Spleen (tissue), 11 donors: ENCODE data around the gene MIEF2. TPM values are rescaled to one million over a fixed set of nuclear protein-coding genes. Genes with fewer than 3 reads are reported as not detected.

Experiments used
- DNase-seq: peaks from one replicate; pipeline ENCODE4 v3.0.0-alpha.2; 2020
- H3K27ac ChIP-seq, 8 donors: fragments of 200-600 bp; sonication (generic) in 7 of 8; 1 replicate in 4 of 8; 2 replicates in 4 of 8; pipeline versions ENCODE4 v1.5.0 to v1.8.0; 2016 to 2021; ENCODE audit warnings: inconsistent platforms in 4 of 8, mild to moderate bottlenecking in 4 of 8, moderate library complexity in 1 of 8
- H3K27me3 ChIP-seq, 7 donors: fragments of 200-600 bp; sonication (generic) in 6 of 7; replicated peaks in 1 of 7; 1 replicate in 4 of 7; 2 replicates in 3 of 7; pipeline versions ENCODE4 v1.5.0 to v1.8.0; 2016 to 2021; ENCODE audit warnings: inconsistent platforms in 3 of 7, mild to moderate bottlenecking in 1 of 7
- H3K36me3 ChIP-seq, 6 donors: fragments of 200-600 bp; sonication (generic) in 5 of 6; 1 replicate in 4 of 6; 2 replicates in 2 of 6; pipeline versions ENCODE4 v1.5.0 to v1.8.0; 2016 to 2021; ENCODE audit warnings: inconsistent platforms in 2 of 6
- H3K4me1 ChIP-seq, 6 donors: fragments of 200-600 bp; sonication (generic) in 5 of 6; 1 replicate in 3 of 6; 2 replicates in 3 of 6; pipeline versions ENCODE4 v1.5.0 to v1.8.0; 2016 to 2021; ENCODE audit warnings: inconsistent platforms in 3 of 6
- H3K4me3 ChIP-seq, 8 donors: fragments of 200-600 bp; sonication (generic) in 7 of 8; 1 replicate in 4 of 8; 2 replicates in 4 of 8; pipeline versions ENCODE4 v1.5.0 to v1.8.0; 2016 to 2021; ENCODE audit warnings: inconsistent platforms in 4 of 8, mild to moderate bottlenecking in 4 of 8, moderate library complexity in 2 of 8
- H3K9me3 ChIP-seq, 8 donors: fragments of 200-600 bp; sonication (generic) in 7 of 8; 1 replicate in 4 of 8; 2 replicates in 4 of 8; pipeline versions ENCODE4 v1.5.0 to v1.8.0; 2016 to 2021; ENCODE audit warnings: inconsistent platforms in 4 of 8
- POLR2A ChIP-seq, 3 donors: fragments of 450-650 bp; IDR thresholded peaks; one replicate each; pipeline ENCODE4 v1.5.1; 2017; ENCODE audit warnings: antibody characterized with exemption in 3 of 3, mild to moderate bottlenecking in 1 of 3
- POLR2AphosphoS5 ChIP-seq, 3 donors: sonication (generic); formaldehyde crosslinking; IDR thresholded peaks; one replicate each; pipeline ENCODE4 v1.5.1; 2017; ENCODE audit warnings: antibody characterized with exemption in 3 of 3
- WGBS, 5 donors: extraction: QIAGEN DNeasy Blood & Tissue Kit in 3 of 5; methylation state at CpG; one replicate each; pipeline versions ENCODE4 v1.1.5 to v1.1.7; 2013 to 2018; 5-methylcytosine and 5-hydroxymethylcytosine counted together
- intact Hi-C: fragments of 100-400 bp; cut with DNase I; formaldehyde crosslinking; loops from one replicate; pipeline ENCODE4 v1.15.0; 2023; ENCODE audit warnings: low total_unique reads
- polyA plus RNA-seq, 3 donors: library from polyadenylated mRNA; stranded (reverse); fragments of 200-250 nt; gene quantifications; one replicate each; pipeline ENCODE4 v1.2.1, GENCODE V29; 2013
- total RNA-seq, 7 donors: library from RNA; depleted of rRNA in 3 of 7; stranded (reverse); fragments of >200 nt in 3 of 7; fragmentation: NEBNext Ultra II Directional in 4 of 7; extraction: Animal tissue kit (Norgen Biotek cat#: 25700) in 4 of 7; gene quantifications; one replicate each; pipeline versions ENCODE4 v1.1.0 to v1.2.1, GENCODE V29; 2016 to 2021
- TF ChIP-seq, protein P1 (sequence below), 11 experiments: fragments of 200-600 bp in 7 of 11; fragments of 450-650 bp in 4 of 11; sonication (generic) in 4 of 11; IDR thresholded peaks in 8 of 11; conservative IDR thresholded peaks in 3 of 11; 1 replicate in 7 of 11; 2 replicates in 4 of 11; pipeline versions ENCODE4 v1.4.0 to v1.8.0; 2016 to 2021; ENCODE audit warnings: antibody characterized with exemption in 11 of 11, inconsistent platforms in 4 of 11, mild to moderate bottlenecking in 1 of 11
- donor health status: healthy with polysubstance abuse.
- donor health status: DM: no; HTN: no; CAD: no; lungs with moderate emphysema.
- donor health status: DM: no; HTN: no; CAD: no.
- donor health status: Bipolar disorder and iron deficiency.
- donor health status: healthy.
- donor health status: DM: no; HTN: no; CAD: no.
- donor health status: DM: yes; HTN: yes; CAD: no.

The MIEF2 gene
- total and polyA plus RNA-seq, 10 donors: 4.6 to 24.8 (median 11.7) TPM

DNA sequence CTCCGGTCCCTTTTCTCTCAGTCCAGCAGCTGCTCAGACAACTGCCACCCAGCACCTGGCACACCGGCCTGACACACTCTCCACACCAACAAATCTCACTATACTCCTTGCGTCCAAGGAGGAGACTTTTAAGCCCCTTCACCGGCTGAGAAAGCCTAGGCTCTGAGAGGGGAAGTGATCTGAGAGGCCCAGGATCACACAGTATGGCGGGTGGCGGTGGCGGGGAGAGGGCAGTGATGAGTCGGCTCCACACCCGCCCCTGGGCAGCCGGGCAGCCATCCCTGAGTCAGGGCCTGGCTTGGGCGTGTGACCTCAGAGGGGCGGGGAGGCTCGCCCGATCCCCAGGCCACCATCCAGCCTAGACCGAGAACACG is 2.5 kb upstream of the MIEF2 start:
- TF ChIP-seq POLR2A (IDR thresholded peaks at IDR 0.05) (no peak), POLR2AphosphoS5 (IDR thresholded peaks at IDR 0.05) (peak; percentile 32 to 78 (median 56))
- TF ChIP-seq, protein P1, sequence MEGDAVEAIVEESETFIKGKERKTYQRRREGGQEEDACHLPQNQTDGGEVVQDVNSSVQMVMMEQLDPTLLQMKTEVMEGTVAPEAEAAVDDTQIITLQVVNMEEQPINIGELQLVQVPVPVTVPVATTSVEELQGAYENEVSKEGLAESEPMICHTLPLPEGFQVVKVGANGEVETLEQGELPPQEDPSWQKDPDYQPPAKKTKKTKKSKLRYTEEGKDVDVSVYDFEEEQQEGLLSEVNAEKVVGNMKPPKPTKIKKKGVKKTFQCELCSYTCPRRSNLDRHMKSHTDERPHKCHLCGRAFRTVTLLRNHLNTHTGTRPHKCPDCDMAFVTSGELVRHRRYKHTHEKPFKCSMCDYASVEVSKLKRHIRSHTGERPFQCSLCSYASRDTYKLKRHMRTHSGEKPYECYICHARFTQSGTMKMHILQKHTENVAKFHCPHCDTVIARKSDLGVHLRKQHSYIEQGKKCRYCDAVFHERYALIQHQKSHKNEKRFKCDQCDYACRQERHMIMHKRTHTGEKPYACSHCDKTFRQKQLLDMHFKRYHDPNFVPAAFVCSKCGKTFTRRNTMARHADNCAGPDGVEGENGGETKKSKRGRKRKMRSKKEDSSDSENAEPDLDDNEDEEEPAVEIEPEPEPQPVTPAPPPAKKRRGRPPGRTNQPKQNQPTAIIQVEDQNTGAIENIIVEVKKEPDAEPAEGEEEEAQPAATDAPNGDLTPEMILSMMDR (IDR thresholded peaks at IDR 0.05 in 8 of 11, conservative IDR thresholded peaks at IDR 0.05 in 3 of 11): peak in 1 of 11 experiments; percentile 5
- Histone ChIP-seq H3K4me1 (peaks cover 36 to 68% (median 58%) of the 10 kb centered on the region in 6 donors), H3K36me3 (peaks cover 0 to 43% (median 36%) of the 10 kb centered on the region in 6 donors), H3K27me3 (no peaks in the 10 kb centered on the region), H3K4me3 (peak overlapping the region; percentile 78 to 100 (median 98)), H3K9me3 (no peaks in the 10 kb centered on the region), H3K27ac (peak overlapping the region; percentile 80 to 99 (median 96))
- no peak for DNase-seq
- intact Hi-C loops: no loop called here
- WGBS, 5 donors: 0 to 2% (median 0%) methylated on average over 4 to 16 of the region's 16 CpGs

DNA sequence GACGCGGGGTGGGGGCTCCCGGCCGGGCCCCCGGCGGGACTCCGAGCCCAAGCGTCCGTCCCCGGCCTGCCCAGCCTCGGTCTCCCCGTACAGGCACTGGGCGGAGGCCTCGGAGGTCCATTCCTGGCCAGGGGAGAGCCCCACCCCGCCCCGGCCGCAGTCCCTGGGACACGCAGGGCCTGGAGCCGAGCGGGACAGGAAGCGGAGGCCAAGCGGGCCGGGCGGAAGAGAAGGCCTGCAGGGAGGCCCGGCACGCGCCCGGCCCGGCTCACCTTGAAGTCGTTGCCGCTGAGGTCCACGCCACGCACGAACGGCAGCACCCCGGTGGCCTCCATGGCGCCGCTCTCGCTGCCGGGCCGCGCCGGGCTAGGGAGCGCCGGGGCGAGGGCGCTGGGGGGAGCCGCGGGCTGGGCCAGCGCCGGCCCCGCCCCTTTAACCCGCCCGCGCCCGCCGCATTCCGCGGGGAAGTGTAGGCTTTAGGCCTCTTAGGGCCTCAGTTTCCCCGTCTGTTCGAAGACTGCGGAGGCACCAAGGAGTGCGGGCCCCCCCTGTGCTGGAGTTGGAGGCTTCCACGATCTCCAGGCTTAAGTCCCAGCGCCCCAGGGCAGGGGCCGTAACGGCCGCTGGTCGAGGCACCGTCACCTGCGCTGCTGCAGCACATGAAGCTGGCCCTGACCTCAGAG is 2.0 kb upstream of the MIEF2 start, which contains the start of gene FLII:
FLII (minus strand) TSS at position 383 of the 683 bp plus-strand sequence; CDS start at position 335, 48 bp downstream.
- Histone ChIP-seq H3K36me3 (peaks cover 0 to 43% (median 36%) of the 10 kb centered on the region in 6 donors), H3K27ac (peak within 1 kb of the TSS; percentile 80 to 99 (median 96)), H3K27me3 (no peaks in the 10 kb centered on the region), H3K9me3 (no peaks in the 10 kb centered on the region), H3K4me1 (peaks cover 36 to 71% (median 60%) of the 10 kb centered on the region in 6 donors), H3K4me3 (peak within 1 kb of the TSS; percentile 78 to 100 (median 98))
- intact Hi-C loops: no loop called here
- DNase-seq: peak; percentile 93
- TF ChIP-seq, protein P1 (IDR thresholded peaks at IDR 0.05 in 8 of 11, conservative IDR thresholded peaks at IDR 0.05 in 3 of 11): no peak
- TF ChIP-seq POLR2A (IDR thresholded peaks at IDR 0.05) (peak in 1 of 3 donors; percentile 26), POLR2AphosphoS5 (IDR thresholded peaks at IDR 0.05) (peak; percentile 85 to 86 (median 85))
- 0 to 1% (median 1%) methylated on average over 8 to 71 of the region's 71 CpGs for WGBS, 5 donors

DNA sequence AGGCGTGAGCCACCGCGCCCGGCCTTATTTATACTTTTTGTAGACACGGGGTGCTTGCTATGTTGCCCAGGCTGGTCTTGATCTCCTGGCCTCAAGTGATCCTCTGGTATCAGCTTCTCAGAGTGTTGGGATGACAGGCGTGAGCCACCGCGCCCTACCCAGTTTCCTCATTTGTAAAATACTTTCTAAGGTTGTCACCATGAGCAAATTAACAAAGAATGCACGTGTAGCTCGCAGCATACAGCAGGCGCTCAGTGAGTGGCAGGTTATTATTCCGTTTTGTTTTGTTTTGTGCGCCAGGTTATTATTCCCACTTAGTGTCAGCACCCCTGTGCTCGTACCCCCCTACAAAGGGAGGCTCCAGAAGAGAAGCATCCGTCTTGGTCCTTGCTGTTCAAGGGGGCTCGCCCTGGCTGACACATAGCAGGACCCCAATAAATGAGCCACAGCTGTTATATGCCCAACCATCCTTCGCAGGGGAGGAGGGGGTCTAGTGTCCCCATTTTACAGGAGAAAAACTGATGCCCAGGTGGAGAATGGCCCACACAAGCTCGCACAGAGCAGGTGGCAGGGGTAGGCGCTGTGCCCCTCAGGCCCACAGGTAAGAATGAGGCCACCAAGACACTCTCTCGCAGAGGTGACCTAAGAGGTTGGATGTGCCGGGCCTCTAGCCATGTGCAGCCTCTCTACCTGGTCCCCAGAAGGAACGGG is 686 bp upstream of the MIEF2 start:
- peaks cover 0 to 43% (median 36%) of the 10 kb centered on the region in 6 donors for H3K36me3 ChIP-seq
- no peak for DNase-seq
- no peaks in the 10 kb centered on the region for H3K27me3 ChIP-seq
- whole genome bisulfite sequencing, 5 donors: 71 to 77% (median 71%) methylated on average over 21 to 22 of the region's 22 CpGs
- H3K27ac ChIP-seq: peak overlapping the region in 7 of 8 donors; percentile 89 to 98 (median 92)
- TF ChIP-seq POLR2AphosphoS5 (IDR thresholded peaks at IDR 0.05) (no peak), POLR2A (IDR thresholded peaks at IDR 0.05) (no peak)
- TF ChIP-seq, protein P1 (IDR thresholded peaks at IDR 0.05 in 8 of 11, conservative IDR thresholded peaks at IDR 0.05 in 3 of 11): no peak
- peak overlapping the region in 6 of 8 donors; percentile 70 to 97 (median 80) for H3K4me3 ChIP-seq
- H3K9me3 ChIP-seq: no peaks in the 10 kb centered on the region
- intact Hi-C loops: no loop called here
- peaks cover 36 to 71% (median 60%) of the 10 kb centered on the region in 6 donors for H3K4me1 ChIP-seq

DNA sequence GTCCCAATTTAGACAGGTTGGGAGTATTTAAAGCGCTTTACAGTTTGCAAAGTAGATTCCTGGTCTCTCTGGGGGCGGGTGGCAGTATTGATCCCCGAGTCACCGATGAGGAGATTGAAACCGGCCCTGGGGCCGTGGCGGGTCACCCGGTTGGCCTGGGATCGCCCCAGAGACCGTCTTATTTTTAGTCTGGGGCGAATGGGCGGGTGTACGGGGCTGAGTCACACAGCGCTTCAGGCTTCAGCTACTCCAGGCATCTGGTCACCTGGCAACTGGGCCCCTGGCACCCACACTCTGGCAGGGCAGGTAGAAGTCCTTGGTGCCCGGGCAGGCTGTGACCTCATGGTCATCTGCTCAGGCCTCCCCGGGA is 669 bp downstream of the MIEF2 start:
- intact Hi-C loops: no loop called here
- Histone ChIP-seq H3K9me3 (no peaks in the 10 kb centered on the region), H3K4me1 (peaks cover 36 to 63% (median 54%) of the 10 kb centered on the region in 6 donors), H3K27me3 (no peaks in the 10 kb centered on the region), H3K36me3 (peaks cover 0 to 43% (median 34%) of the 10 kb centered on the region in 6 donors), H3K4me3 (peak overlapping the region; percentile 44 to 100 (median 80)), H3K27ac (peak overlapping the region; percentile 57 to 98 (median 92))
- TF ChIP-seq, protein P1 (IDR thresholded peaks at IDR 0.05 in 8 of 11, conservative IDR thresholded peaks at IDR 0.05 in 3 of 11): no peak
- no peak for DNase-seq
- 0 to 11% (median 3%) methylated on average over 13 to 16 of the region's 16 CpGs for WGBS, 5 donors
